Measurements from ENCODE around the gene HSPA12B.

HSPA12B gene

GRCh38 chr20:3797226-3797545 is 64.7 kb downstream of the HSPA12B start:
- Histone ChIP-seq H3K9me3 (ENCODE audit: control insufficient read depth, low read length) (no peaks in the 10 kb centered on the region), H3K27ac (ENCODE audit: insufficient read depth, low read depth, low read length, poor library complexity, severe bottlenecking) (no peak overlapping the region), H3K4me3 (ENCODE audit: insufficient read depth, low read depth, low read length) (peak overlapping the region; percentile 52), H3K4me1 (ENCODE audit: control insufficient read depth, insufficient read depth, low read length) (peaks cover 21% of the 10 kb centered on the region), H3K27me3 (ENCODE audit: control insufficient read depth, insufficient read depth, low read length, poor library complexity, severe bottlenecking) (peaks cover 30% of the 10 kb centered on the region), H3K36me3 (ENCODE audit: control insufficient read depth, insufficient read depth, low read length) (peaks cover 5% of the 10 kb centered on the region)
- WGBS, 2 experiments = 80 to 81% methylated on average over 5 of the region's 5 CpGs

DNA sequence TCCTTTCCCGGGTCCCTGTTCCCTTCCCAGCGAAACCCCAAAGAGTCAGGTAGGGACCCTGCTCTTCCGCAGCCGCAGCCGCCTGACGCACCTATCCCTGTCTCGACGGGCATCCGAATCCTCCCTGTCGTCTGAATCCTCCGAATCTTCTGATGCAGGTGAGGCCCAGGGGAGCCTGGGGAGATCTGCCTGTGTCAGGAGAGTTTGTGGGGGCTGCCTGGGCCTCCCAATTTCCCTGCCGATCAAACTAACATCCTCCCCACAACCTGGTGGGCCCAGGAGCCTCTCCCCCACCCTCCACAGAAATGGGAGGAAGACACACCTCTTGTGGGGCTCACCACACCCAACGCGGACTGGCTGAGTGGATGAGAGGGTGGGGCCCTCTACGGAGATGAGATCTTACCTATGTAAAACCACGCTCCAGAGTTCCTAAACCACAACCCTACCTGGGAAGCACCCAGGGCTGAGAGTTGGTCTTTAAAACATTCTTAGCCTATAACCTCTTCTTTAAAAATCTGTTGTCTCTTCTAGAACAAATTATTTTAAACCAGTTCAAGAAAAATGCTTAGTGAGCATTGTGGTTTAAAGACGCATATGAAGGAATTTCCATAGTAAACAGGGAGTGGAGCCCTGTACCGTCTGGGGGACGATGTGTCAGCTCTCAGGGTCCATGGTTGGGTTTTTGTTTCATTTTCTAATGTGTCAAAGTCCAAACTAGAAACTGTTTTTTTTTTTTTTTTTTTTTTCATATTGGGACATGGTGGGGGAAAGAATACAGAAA is 65.3 kb downstream of the HSPA12B start:
- Histone ChIP-seq H3K27me3 (ENCODE audit: control insufficient read depth, insufficient read depth, low read length, poor library complexity, severe bottlenecking) (peaks cover 30% of the 10 kb centered on the region), H3K27ac (ENCODE audit: insufficient read depth, low read depth, low read length, poor library complexity, severe bottlenecking) (no peak overlapping the region), H3K4me1 (ENCODE audit: control insufficient read depth, insufficient read depth, low read length) (peaks cover 21% of the 10 kb centered on the region), H3K36me3 (ENCODE audit: control insufficient read depth, insufficient read depth, low read length) (peaks cover 5% of the 10 kb centered on the region), H3K9me3 (ENCODE audit: control insufficient read depth, low read length) (no peaks in the 10 kb centered on the region), H3K4me3 (ENCODE audit: insufficient read depth, low read depth, low read length) (no peak overlapping the region)
- 82 to 87% methylated on average over 19 of the region's 19 CpGs for WGBS, 2 experiments

- Histone ChIP-seq H3K4me3 (ENCODE audit: insufficient read depth, low read depth, low read length) (no peak overlapping the region), H3K27me3 (ENCODE audit: control insufficient read depth, insufficient read depth, low read length, poor library complexity, severe bottlenecking) (peaks cover 30% of the 10 kb centered on the region), H3K9me3 (ENCODE audit: control insufficient read depth, low read length) (no peaks in the 10 kb centered on the region), H3K36me3 (ENCODE audit: control insufficient read depth, insufficient read depth, low read length) (peaks cover 5% of the 10 kb centered on the region), H3K4me1 (ENCODE audit: control insufficient read depth, insufficient read depth, low read length) (peaks cover 21% of the 10 kb centered on the region), H3K27ac (ENCODE audit: insufficient read depth, low read depth, low read length, poor library complexity, severe bottlenecking) (no peak overlapping the region)
- 86 to 91% methylated on average over 5 of the region's 5 CpGs for WGBS, 2 experiments
These were observed 65.9 kb downstream of the HSPA12B start for GRCh38 chr20:3798373-3798768.

GRCh38 chr20:3798908-3799248 is 66.4 kb downstream of the HSPA12B start:
- Histone ChIP-seq H3K4me3 (ENCODE audit: insufficient read depth, low read depth, low read length) (no peak overlapping the region), H3K27me3 (ENCODE audit: control insufficient read depth, insufficient read depth, low read length, poor library complexity, severe bottlenecking) (peaks cover 30% of the 10 kb centered on the region), H3K9me3 (ENCODE audit: control insufficient read depth, low read length) (no peaks in the 10 kb centered on the region), H3K4me1 (ENCODE audit: control insufficient read depth, insufficient read depth, low read length) (peaks cover 21% of the 10 kb centered on the region), H3K27ac (ENCODE audit: insufficient read depth, low read depth, low read length, poor library complexity, severe bottlenecking) (no peak overlapping the region), H3K36me3 (ENCODE audit: control insufficient read depth, insufficient read depth, low read length) (peaks cover 5% of the 10 kb centered on the region)
- 92% methylated on average over 3 of the region's 3 CpGs for WGBS, 2 experiments

- WGBS, 2 experiments = 79% methylated on average over 18 of the region's 18 CpGs
- Histone ChIP-seq H3K27me3 (ENCODE audit: control insufficient read depth, insufficient read depth, low read length, poor library complexity, severe bottlenecking) (peaks cover 19% of the 10 kb centered on the region), H3K4me3 (ENCODE audit: insufficient read depth, low read depth, low read length) (no peak overlapping the region), H3K27ac (ENCODE audit: insufficient read depth, low read depth, low read length, poor library complexity, severe bottlenecking) (peak overlapping the region; percentile 90), H3K9me3 (ENCODE audit: control insufficient read depth, low read length) (no peaks in the 10 kb centered on the region), H3K4me1 (ENCODE audit: control insufficient read depth, insufficient read depth, low read length) (peaks cover 21% of the 10 kb centered on the region), H3K36me3 (ENCODE audit: control insufficient read depth, insufficient read depth, low read length) (peaks cover 5% of the 10 kb centered on the region)
These were observed 67.9 kb downstream of the HSPA12B start for GRCh38 chr20:3800256-3800877.

DNA sequence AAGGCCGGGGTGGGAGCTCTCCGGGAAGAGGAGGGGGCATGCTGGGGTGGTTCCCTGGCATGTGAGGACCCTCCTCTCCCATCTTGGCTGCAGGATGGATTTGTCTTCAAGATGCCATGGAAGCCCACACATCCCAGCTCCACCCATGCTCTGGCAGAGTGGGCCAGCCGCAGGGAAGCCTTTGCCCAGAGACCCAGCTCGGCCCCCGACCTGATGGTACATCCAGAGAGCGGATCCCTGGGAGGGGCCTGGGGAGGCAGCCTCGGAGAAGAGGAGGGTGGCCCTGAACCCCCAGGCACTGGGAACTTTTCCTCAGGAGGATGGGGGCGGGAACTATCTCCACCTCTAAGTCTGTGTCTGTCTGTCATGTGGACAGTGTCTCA is 68.4 kb downstream of the HSPA12B start:
- no peak overlapping the region for H3K27ac ChIP-seq (ENCODE audit: insufficient read depth, low read depth, low read length, poor library complexity, severe bottlenecking)
- no peak overlapping the region for H3K4me3 ChIP-seq (ENCODE audit: insufficient read depth, low read depth, low read length)
- peaks cover 14% of the 10 kb centered on the region for H3K27me3 ChIP-seq (ENCODE audit: control insufficient read depth, insufficient read depth, low read length, poor library complexity, severe bottlenecking)
- no peaks in the 10 kb centered on the region for H3K9me3 ChIP-seq (ENCODE audit: control insufficient read depth, low read length)
- 94% methylated on average over 8 of the region's 8 CpGs for WGBS, 2 experiments
- H3K36me3 ChIP-seq (ENCODE audit: control insufficient read depth, insufficient read depth, low read length) = peaks cover 5% of the 10 kb centered on the region
- H3K4me1 ChIP-seq (ENCODE audit: control insufficient read depth, insufficient read depth, low read length) = peaks cover 21% of the 10 kb centered on the region

GRCh38 chr20:3801299-3801698 is 68.8 kb downstream of the HSPA12B start:
- peaks cover 14% of the 10 kb centered on the region for H3K27me3 ChIP-seq (ENCODE audit: control insufficient read depth, insufficient read depth, low read length, poor library complexity, severe bottlenecking)
- H3K27ac ChIP-seq (ENCODE audit: insufficient read depth, low read depth, low read length, poor library complexity, severe bottlenecking) = no peak overlapping the region
- H3K4me1 ChIP-seq (ENCODE audit: control insufficient read depth, insufficient read depth, low read length) = peaks cover 21% of the 10 kb centered on the region
- WGBS, 2 experiments = 95 to 97% methylated on average over 4 of the region's 4 CpGs
- H3K36me3 ChIP-seq (ENCODE audit: control insufficient read depth, insufficient read depth, low read length) = peaks cover 5% of the 10 kb centered on the region
- no peak overlapping the region for H3K4me3 ChIP-seq (ENCODE audit: insufficient read depth, low read depth, low read length)
- no peaks in the 10 kb centered on the region for H3K9me3 ChIP-seq (ENCODE audit: control insufficient read depth, low read length)

- 96 to 98% methylated on average over 13 of the region's 13 CpGs for WGBS, 2 experiments
- H3K27ac ChIP-seq (ENCODE audit: insufficient read depth, low read depth, low read length, poor library complexity, severe bottlenecking) = no peak overlapping the region
- H3K9me3 ChIP-seq (ENCODE audit: control insufficient read depth, low read length) = no peaks in the 10 kb centered on the region
- H3K36me3 ChIP-seq (ENCODE audit: control insufficient read depth, insufficient read depth, low read length) = peaks cover 5% of the 10 kb centered on the region
- peaks cover 21% of the 10 kb centered on the region for H3K4me1 ChIP-seq (ENCODE audit: control insufficient read depth, insufficient read depth, low read length)
- H3K27me3 ChIP-seq (ENCODE audit: control insufficient read depth, insufficient read depth, low read length, poor library complexity, severe bottlenecking) = peaks cover 9% of the 10 kb centered on the region
- H3K4me3 ChIP-seq (ENCODE audit: insufficient read depth, low read depth, low read length) = no peak overlapping the region
These were observed 69.4 kb downstream of the HSPA12B start for GRCh38 chr20:3801846-3802245.
